SK-N-MC (cell line): Measurements from ENCODE around the gene GRK6.

Source experiments
- EZH2 ChIP-seq: fragments of 200-600 bp; sonication (generic); IDR thresholded peaks from one replicate; pipeline ENCODE4 v1.6.1; 2017; ENCODE audit warnings: antibody characterized with exemption
- FOXP2 ChIP-seq: optimal IDR thresholded peaks from 2 replicates; pipeline ENCODE3; 2011; ENCODE audit warnings: mild to moderate bottlenecking, moderate library complexity; ENCODE audit not compliant: insufficient read depth; ENCODE audit errors: extremely low read length, control extremely low read depth
- POLR2AphosphoS5 ChIP-seq: IDR thresholded peaks from 2 replicates; pipeline ENCODE4 v1.6.1; 2012; ENCODE audit warnings: mild to moderate bottlenecking, low read depth, low read length, borderline replicate concordance

DNA sequence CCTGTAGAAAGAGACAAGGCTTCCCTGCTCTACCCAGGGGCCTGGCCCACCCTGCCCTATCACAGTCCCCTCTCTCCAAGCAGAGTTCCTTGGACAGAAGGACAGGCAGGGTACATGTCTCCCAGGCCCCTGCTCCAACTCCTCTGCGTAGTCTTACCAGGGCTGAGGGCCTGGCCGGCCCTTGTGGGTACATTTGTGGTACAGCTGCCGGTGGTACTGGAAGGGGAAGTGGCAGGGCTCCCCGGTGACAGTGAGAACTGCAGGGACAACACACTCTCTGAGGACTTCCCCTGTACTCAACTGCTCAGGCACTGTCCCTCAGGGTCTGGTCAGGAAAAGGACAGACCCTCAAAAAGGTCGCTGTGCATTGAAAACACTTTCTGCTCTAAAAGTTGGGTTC lies 20.7 kb upstream of the GRK6 start:
- no peak for TF ChIP-seq EZH2
- no peak for TF ChIP-seq POLR2AphosphoS5
- TF ChIP-seq FOXP2 = no peak
